ENCODE data around the gene CDK2.
"Not testable (repeated sequence)": the region's sequence is repeated elsewhere in the genome, so short reads cannot be mapped to it uniquely, and the experiment has no call there.

CDK2 gene

DNA sequence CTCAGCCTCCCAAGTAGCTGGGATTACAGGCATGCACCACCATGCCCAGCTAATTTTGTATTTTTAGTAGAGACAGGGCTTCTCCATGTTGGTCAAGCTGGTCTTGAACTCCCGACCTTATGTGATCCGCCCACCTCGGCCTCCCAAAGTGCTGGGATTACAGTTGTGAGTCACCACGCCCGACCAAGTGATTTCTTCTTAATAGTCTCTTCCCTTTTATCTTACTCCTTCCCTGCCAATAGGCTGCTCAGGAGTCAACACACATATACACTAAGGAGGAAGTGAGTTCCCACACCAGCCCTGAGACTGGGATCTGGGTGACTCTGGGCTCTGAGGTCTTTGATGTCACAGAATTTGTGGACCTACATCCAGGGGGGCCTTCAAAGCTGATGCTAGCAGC is 36.7 kb downstream of the CDK2 start:
- H3K27ac ChIP-seq (ENCODE audit: low read length) = not testable (repeated sequence)

DNA sequence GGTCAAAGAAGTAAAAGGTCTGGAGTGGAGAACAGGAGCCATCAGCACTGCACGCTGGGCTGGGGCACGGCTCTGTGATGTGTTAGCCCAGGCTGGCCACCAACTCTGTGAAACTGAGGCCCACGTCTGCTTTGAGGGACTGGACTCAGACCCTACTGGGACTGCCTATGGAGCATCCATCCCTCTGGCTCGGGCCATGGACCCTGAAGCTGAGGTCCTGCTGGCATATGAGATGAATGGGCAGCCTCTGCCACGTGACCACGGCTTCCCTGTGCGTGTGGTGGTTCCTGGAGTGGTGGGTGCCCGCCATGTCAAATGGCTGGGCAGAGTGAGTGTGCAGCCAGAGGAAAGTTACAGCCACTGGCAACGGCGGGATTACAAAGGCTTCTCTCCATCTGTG is 37.6 kb downstream of the CDK2 start:
- no peaks in the 10 kb centered on the region for H3K27me3 ChIP-seq (ENCODE audit: control insufficient read depth, insufficient read depth, low read length)
- H3K4me1 ChIP-seq (ENCODE audit: control insufficient read depth, low read depth, low read length) = peaks cover 4% of the 10 kb centered on the region
- H3K27ac ChIP-seq (ENCODE audit: low read length) = no peak overlapping the region
- no peak overlapping the region for H3K4me3 ChIP-seq (ENCODE audit: low read length)
- H3K9ac ChIP-seq (ENCODE audit: low read length) = no peak overlapping the region
- H3K36me3 ChIP-seq (ENCODE audit: control insufficient read depth, low read depth, low read length) = peaks cover 13% of the 10 kb centered on the region
- H3K9me3 ChIP-seq (ENCODE audit: control insufficient read depth, low read depth, low read length) = no peaks in the 10 kb centered on the region

More for the DNA sequence above, 36.7 kb downstream of the CDK2 start:
- H3K36me3 ChIP-seq (ENCODE audit: control insufficient read depth, low read depth, low read length) = peaks cover 13% of the 10 kb centered on the region
- not testable (repeated sequence) for H3K27me3 ChIP-seq (ENCODE audit: control insufficient read depth, insufficient read depth, low read length); H3K4me1 ChIP-seq (ENCODE audit: control insufficient read depth, low read depth, low read length); H3K4me3 ChIP-seq (ENCODE audit: low read length); H3K9ac ChIP-seq (ENCODE audit: low read length); H3K9me3 ChIP-seq (ENCODE audit: control insufficient read depth, low read depth, low read length)

GRCh38 chr12:56007564-56008559 is 41.2 kb downstream of the CDK2 start:
- Histone ChIP-seq H3K27ac (ENCODE audit: low read length) (peak overlapping the region; percentile 89), H3K4me1 (ENCODE audit: control insufficient read depth, low read depth, low read length) (peaks cover 4% of the 10 kb centered on the region)

DNA sequence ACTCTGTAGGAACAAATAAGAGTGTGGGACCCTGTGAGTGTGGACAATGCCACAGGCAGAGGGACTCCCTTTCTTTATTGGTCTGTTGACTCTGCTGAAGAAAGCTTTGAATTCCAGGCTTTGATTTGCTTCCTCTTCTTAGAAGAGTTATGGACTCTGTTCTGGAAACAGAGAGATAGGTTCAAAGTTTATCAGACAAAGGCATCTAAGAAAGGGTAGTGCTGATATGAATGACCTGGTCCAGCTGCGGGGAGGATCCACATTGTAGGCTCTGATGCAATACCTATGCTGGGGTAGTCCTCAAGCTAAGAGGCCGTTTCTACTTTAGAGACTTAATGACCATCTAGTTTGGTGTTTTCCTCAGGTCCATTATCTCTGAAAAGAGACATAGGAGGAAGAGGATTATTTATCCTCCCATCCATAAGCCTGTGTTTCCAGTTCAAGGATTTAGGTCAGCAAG is 43.5 kb downstream of the CDK2 start:
- no peaks in the 10 kb centered on the region for H3K9me3 ChIP-seq (ENCODE audit: control insufficient read depth, low read depth, low read length)
- H3K4me1 ChIP-seq (ENCODE audit: control insufficient read depth, low read depth, low read length) = peaks cover 4% of the 10 kb centered on the region
- no peak overlapping the region for H3K4me3 ChIP-seq (ENCODE audit: low read length)

More at GRCh38 chr12:56007564-56008559, 41.2 kb downstream of the CDK2 start:
- Histone ChIP-seq H3K9me3 (ENCODE audit: control insufficient read depth, low read depth, low read length) (no peaks in the 10 kb centered on the region), H3K36me3 (ENCODE audit: control insufficient read depth, low read depth, low read length) (peaks cover 13% of the 10 kb centered on the region), H3K9ac (ENCODE audit: low read length) (peak overlapping the region; percentile 95), H3K4me3 (ENCODE audit: low read length) (peak overlapping the region; percentile 79), H3K27me3 (ENCODE audit: control insufficient read depth, insufficient read depth, low read length) (no peaks in the 10 kb centered on the region)

GRCh38 chr12:56011509-56012090 is 45.0 kb downstream of the CDK2 start:
- H3K27ac ChIP-seq (ENCODE audit: low read length) = no peak overlapping the region
- no peaks in the 10 kb centered on the region for H3K27me3 ChIP-seq (ENCODE audit: control insufficient read depth, insufficient read depth, low read length)
- peaks cover 4% of the 10 kb centered on the region for H3K4me1 ChIP-seq (ENCODE audit: control insufficient read depth, low read depth, low read length)
- no peaks in the 10 kb centered on the region for H3K36me3 ChIP-seq (ENCODE audit: control insufficient read depth, low read depth, low read length)
- no peak overlapping the region for H3K4me3 ChIP-seq (ENCODE audit: low read length)
- H3K9ac ChIP-seq (ENCODE audit: low read length) = no peak overlapping the region
- no peaks in the 10 kb centered on the region for H3K9me3 ChIP-seq (ENCODE audit: control insufficient read depth, low read depth, low read length)

More for the DNA sequence above, 43.5 kb downstream of the CDK2 start:
- no peak overlapping the region for H3K27ac ChIP-seq (ENCODE audit: low read length)
- no peak overlapping the region for H3K9ac ChIP-seq (ENCODE audit: low read length)
- H3K27me3 ChIP-seq (ENCODE audit: control insufficient read depth, insufficient read depth, low read length) = no peaks in the 10 kb centered on the region
- no peaks in the 10 kb centered on the region for H3K36me3 ChIP-seq (ENCODE audit: control insufficient read depth, low read depth, low read length)

DNA sequence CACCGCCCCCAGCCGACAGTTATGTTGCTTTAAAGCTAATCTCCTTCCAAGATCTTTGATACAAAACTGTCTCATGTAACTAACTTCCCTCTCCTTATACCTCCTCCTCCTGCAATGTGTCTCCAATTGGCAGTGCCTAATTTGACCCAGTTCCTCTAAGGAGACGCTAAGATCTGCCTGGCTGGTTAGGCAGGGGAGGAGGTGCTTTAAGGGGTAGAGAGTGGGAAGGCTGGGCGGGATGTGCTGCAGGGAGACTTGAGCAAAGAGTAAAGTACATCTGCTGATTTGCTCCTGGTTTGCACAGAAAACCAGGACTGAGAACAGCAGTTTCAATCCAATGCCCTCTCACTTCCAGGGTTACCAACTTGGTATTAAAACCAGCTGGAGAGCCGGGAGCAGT is 46.9 kb downstream of the CDK2 start:
- no peak overlapping the region for H3K27ac ChIP-seq (ENCODE audit: low read length)
- no peak overlapping the region for H3K9ac ChIP-seq (ENCODE audit: low read length)
- no peaks in the 10 kb centered on the region for H3K4me1 ChIP-seq (ENCODE audit: control insufficient read depth, low read depth, low read length)
- H3K27me3 ChIP-seq (ENCODE audit: control insufficient read depth, insufficient read depth, low read length) = no peaks in the 10 kb centered on the region
- no peaks in the 10 kb centered on the region for H3K9me3 ChIP-seq (ENCODE audit: control insufficient read depth, low read depth, low read length)
- no peak overlapping the region for H3K4me3 ChIP-seq (ENCODE audit: low read length)
- H3K36me3 ChIP-seq (ENCODE audit: control insufficient read depth, low read depth, low read length) = no peaks in the 10 kb centered on the region

DNA sequence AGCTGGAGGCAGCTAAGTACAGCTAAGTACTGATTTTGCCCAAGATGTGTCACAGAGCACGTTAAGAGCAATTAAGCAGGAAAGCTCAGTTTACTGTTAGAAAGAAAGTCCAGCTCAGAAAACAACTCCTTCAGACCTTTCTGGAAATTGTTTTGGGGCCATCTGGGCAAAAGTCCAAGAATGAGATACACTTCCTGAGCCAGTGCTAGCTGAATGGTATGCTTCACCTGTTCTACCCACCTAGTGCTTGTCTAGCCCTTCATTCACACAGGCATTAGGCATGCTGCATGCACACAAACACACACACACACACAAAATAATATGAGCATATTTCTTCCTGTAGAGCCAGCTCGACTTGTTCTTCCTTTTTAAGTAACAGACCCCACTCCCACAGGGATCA is 47.6 kb downstream of the CDK2 start:
- Histone ChIP-seq H3K27me3 (ENCODE audit: control insufficient read depth, insufficient read depth, low read length) (no peaks in the 10 kb centered on the region), H3K9ac (ENCODE audit: low read length) (no peak overlapping the region), H3K27ac (ENCODE audit: low read length) (no peak overlapping the region), H3K4me3 (ENCODE audit: low read length) (no peak overlapping the region), H3K9me3 (ENCODE audit: control insufficient read depth, low read depth, low read length) (no peaks in the 10 kb centered on the region), H3K36me3 (ENCODE audit: control insufficient read depth, low read depth, low read length) (no peaks in the 10 kb centered on the region), H3K4me1 (ENCODE audit: control insufficient read depth, low read depth, low read length) (no peaks in the 10 kb centered on the region)

GRCh38 chr12:56017181-56017580 is 50.6 kb downstream of the CDK2 start:
- Histone ChIP-seq H3K9ac (ENCODE audit: low read length) (no peak overlapping the region), H3K4me1 (ENCODE audit: control insufficient read depth, low read depth, low read length) (peaks cover 20% of the 10 kb centered on the region), H3K4me3 (ENCODE audit: low read length) (no peak overlapping the region), H3K9me3 (ENCODE audit: control insufficient read depth, low read depth, low read length) (no peaks in the 10 kb centered on the region), H3K27me3 (ENCODE audit: control insufficient read depth, insufficient read depth, low read length) (no peaks in the 10 kb centered on the region), H3K27ac (ENCODE audit: low read length) (no peak overlapping the region), H3K36me3 (ENCODE audit: control insufficient read depth, low read depth, low read length) (no peaks in the 10 kb centered on the region)

DNA sequence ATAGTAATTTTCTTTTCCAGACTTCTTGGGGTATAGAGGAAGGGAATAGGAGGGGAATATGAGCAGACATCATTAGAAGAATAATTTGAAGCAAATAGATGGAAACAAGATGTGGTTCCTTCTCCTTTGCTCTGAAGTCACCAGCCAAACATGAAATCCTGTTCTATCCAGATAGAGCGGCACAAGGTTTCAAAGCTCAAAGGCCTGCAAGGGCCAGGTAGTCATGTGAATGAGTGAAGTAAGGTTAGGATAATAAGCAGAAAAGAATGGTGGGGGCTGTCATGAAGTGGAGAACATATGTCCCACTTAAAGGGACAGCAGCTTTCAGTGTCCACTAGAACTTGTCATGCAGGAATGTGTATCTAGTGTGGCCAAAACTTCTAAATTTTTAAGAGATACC is 51.7 kb downstream of the CDK2 start:
- Histone ChIP-seq H3K27ac (ENCODE audit: low read length) (no peak overlapping the region), H3K9ac (ENCODE audit: low read length) (no peak overlapping the region), H3K27me3 (ENCODE audit: control insufficient read depth, insufficient read depth, low read length) (no peaks in the 10 kb centered on the region), H3K4me1 (ENCODE audit: control insufficient read depth, low read depth, low read length) (peaks cover 23% of the 10 kb centered on the region), H3K4me3 (ENCODE audit: low read length) (no peak overlapping the region), H3K9me3 (ENCODE audit: control insufficient read depth, low read depth, low read length) (no peaks in the 10 kb centered on the region), H3K36me3 (ENCODE audit: control insufficient read depth, low read depth, low read length) (no peaks in the 10 kb centered on the region)

DNA sequence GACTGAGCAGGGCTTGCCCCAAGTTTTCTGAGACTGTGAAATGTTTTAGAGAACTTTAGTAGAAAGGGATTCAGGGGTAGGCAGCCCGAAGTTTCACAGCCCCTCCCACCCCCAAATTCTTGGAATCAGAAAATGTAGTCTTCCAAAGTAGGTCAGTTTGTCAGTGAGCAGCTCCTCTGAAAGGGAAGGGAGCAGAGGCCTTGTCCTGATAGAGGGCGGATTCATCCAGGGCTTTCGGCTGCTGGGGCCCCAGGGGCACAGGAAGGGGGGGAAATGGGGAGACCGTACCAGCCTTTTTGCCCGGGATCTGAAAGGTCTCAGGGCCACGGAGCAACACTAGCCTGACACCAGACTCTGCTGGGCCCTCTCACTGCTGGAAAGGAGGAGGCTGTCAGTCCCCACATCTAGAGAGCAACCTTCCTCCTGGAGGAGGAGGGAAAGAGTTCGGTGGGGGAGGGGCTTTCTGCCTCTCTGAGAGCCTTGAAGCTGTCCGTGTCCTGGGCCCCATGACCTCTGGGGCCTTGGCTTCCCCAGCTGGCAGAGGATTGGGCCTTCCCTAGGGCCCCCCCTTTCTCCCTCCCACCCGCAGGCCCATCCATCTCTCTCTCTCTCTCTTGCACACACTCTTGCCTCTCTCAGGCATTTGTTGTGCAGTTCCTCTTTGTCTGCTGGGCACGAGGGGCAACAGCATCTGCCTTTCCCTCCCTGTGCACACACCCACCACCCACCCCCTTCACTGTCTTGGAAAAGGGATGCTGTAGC is 54.0 kb downstream of the CDK2 start, which contains the start of gene IKZF4:
TSS of gene IKZF4 (plus strand) at position 621 of the 762 bp plus-strand sequence. CDS start 451 bp downstream, outside the sequence.
- Histone ChIP-seq H3K27me3 (ENCODE audit: control insufficient read depth, insufficient read depth, low read length) (no peaks in the 10 kb centered on the region), H3K4me1 (ENCODE audit: control insufficient read depth, low read depth, low read length) (peaks cover 23% of the 10 kb centered on the region), H3K9ac (ENCODE audit: low read length) (peak within 1 kb of the TSS; percentile 71), H3K4me3 (ENCODE audit: low read length) (peak within 1 kb of the TSS; percentile 65), H3K27ac (ENCODE audit: low read length) (peak within 1 kb of the TSS; percentile 88), H3K9me3 (ENCODE audit: control insufficient read depth, low read depth, low read length) (no peaks in the 10 kb centered on the region), H3K36me3 (ENCODE audit: control insufficient read depth, low read depth, low read length) (peaks cover 13% of the 10 kb centered on the region)

GRCh38 chr12:56021889-56022497 is 55.4 kb downstream of the CDK2 start:
- Histone ChIP-seq H3K4me1 (ENCODE audit: control insufficient read depth, low read depth, low read length) (peaks cover 23% of the 10 kb centered on the region), H3K9me3 (ENCODE audit: control insufficient read depth, low read depth, low read length) (no peaks in the 10 kb centered on the region), H3K9ac (ENCODE audit: low read length) (peak overlapping the region; percentile 71), H3K4me3 (ENCODE audit: low read length) (peak overlapping the region; percentile 65), H3K27ac (ENCODE audit: low read length) (no peak overlapping the region), H3K36me3 (ENCODE audit: control insufficient read depth, low read depth, low read length) (peaks cover 17% of the 10 kb centered on the region), H3K27me3 (ENCODE audit: control insufficient read depth, insufficient read depth, low read length) (no peaks in the 10 kb centered on the region)

Data from iPS-18a (cell line).